Activated CD4-positive, alpha-beta T cell treated with anti-CD3 and anti-CD28 coated beads, Interleukin-2, amount 50 U/mL, for 48 hours (primary cell): ENCODE measurements around the gene B4GALT6.

Experiments
- DNase-seq, 2 experiments: peaks; one replicate each; pipeline ENCODE4 v3.0.0-alpha.2; 2020

Gene B4GALT6

GRCh38 chr18:31631526-31631925 is 52.9 kb downstream of the B4GALT6 start:
- DNase-seq, result no peak

GRCh38 chr18:31630549-31630948 is 53.8 kb downstream of the B4GALT6 start:
- DNase-seq, result no peak

GRCh38 chr18:31626409-31626808 is 58.0 kb downstream of the B4GALT6 start:
- no peak for DNase-seq

- DNase-seq, result no peak
Observed at GRCh38 chr18:31624892-31625640, 59.3 kb downstream of the B4GALT6 start.

- DNase-seq, result no peak
Observed at GRCh38 chr18:31619291-31619690, 65.1 kb downstream of the B4GALT6 start.

- no peak for DNase-seq
Observed at GRCh38 chr18:31618801-31619200, 65.6 kb downstream of the B4GALT6 start.

- DNase-seq, result no peak
Observed at GRCh38 chr18:31617031-31617717, 67.2 kb downstream of the B4GALT6 start.

GRCh38 chr18:31616586-31616985 is 67.8 kb downstream of the B4GALT6 start:
- no peak for DNase-seq

GRCh38 chr18:31614044-31614443 is 70.3 kb downstream of the B4GALT6 start:
- DNase-seq, result no peak

- DNase-seq, result no peak
Observed at GRCh38 chr18:31612124-31612523, 72.3 kb downstream of the B4GALT6 start.

GRCh38 chr18:31611511-31611910 is 72.9 kb downstream of the B4GALT6 start:
- no peak for DNase-seq

GRCh38 chr18:31610286-31611205 is 73.8 kb downstream of the B4GALT6 start:
- no peak for DNase-seq

GRCh38 chr18:31609886-31610285 is 74.5 kb downstream of the B4GALT6 start:
- no peak for DNase-seq

- no peak for DNase-seq
Observed at GRCh38 chr18:31607384-31607783, 77.0 kb downstream of the B4GALT6 start.

GRCh38 chr18:31606265-31606664 is 78.1 kb downstream of the B4GALT6 start:
- DNase-seq, result no peak

- peak; percentile 2 to 10 for DNase-seq
Observed at GRCh38 chr18:31603315-31603714, 81.1 kb downstream of the B4GALT6 start.

GRCh38 chr18:31598021-31598805 is 86.2 kb downstream of the B4GALT6 start:
- DNase-seq, result no peak

GRCh38 chr18:31596081-31596872 is 88.1 kb downstream of the B4GALT6 start:
- DNase-seq, result no peak

- no peak for DNase-seq
Observed at GRCh38 chr18:31595121-31595771, 89.1 kb downstream of the B4GALT6 start.

GRCh38 chr18:31592506-31593157 is 91.7 kb downstream of the B4GALT6 start:
- no peak for DNase-seq

- DNase-seq, result no peak
Observed at GRCh38 chr18:31591628-31592027, 92.8 kb downstream of the B4GALT6 start, which contains the start of gene TTR. Gene TTR (plus strand): TSS chr18:31591877. CDS start chr18:31591903, 26 bp downstream.
